Adrenal gland (tissue), 12 donors: ENCODE data around the gene TREH. TPM values are rescaled to one million over a fixed set of nuclear protein-coding genes. Genes with fewer than 3 reads are reported as not detected.
"Not testable (repeated sequence)": the region's sequence is repeated elsewhere in the genome, so short reads cannot be mapped to it uniquely, and the experiment has no call there.

Experiments
- DNase-seq, 7 donors: peaks; one replicate each; pipeline ENCODE4 v3.0.0-alpha.2; 2019 to 2020
- H3K27ac ChIP-seq, 5 donors: fragments of 200-600 bp; sonication (generic) in 4 of 5; 1 replicate in 3 of 5; 2 replicates in 2 of 5; pipeline versions ENCODE4 v1.5.1 to v1.8.0; 2016 to 2020; ENCODE audit warnings: mild to moderate bottlenecking in 1 of 5
- H3K27me3 ChIP-seq: fragments of 200-600 bp; 2 replicates; pipeline ENCODE4 v1.8.0; 2021
- H3K36me3 ChIP-seq, 2 donors: fragments of 200-600 bp; replicated peaks in 1 of 2; 1 replicate in 1 of 2; 2 replicates in 1 of 2; pipeline versions ENCODE4 v1.5.1 to v1.8.0; 2018 to 2022
- H3K4me1 ChIP-seq, 2 donors: fragments of 200-600 bp; replicated peaks in 1 of 2; 1 replicate in 1 of 2; 2 replicates in 1 of 2; pipeline versions ENCODE4 v1.5.1 to v1.8.0; 2018 to 2021
- H3K4me3 ChIP-seq, 4 donors: fragments of 200-600 bp; sonication (generic) in 3 of 4; one replicate each; pipeline ENCODE4 v1.5.1; 2016 to 2018
- H3K9me3 ChIP-seq, 3 donors: fragments of 200-600 bp; sonication (generic) in 1 of 3; replicated peaks in 1 of 3; 1 replicate in 2 of 3; 2 replicates in 1 of 3; pipeline versions ENCODE4 v1.5.1 to v1.8.0; 2016 to 2021
- POLR2A ChIP-seq, 2 donors: fragments of 450-650 bp; IDR thresholded peaks; one replicate each; pipeline ENCODE4 v1.6.1; 2017; ENCODE audit warnings: antibody characterized with exemption in 2 of 2, mild to moderate bottlenecking in 2 of 2, moderate library complexity in 1 of 2
- WGBS, 4 donors: extraction: QIAGEN DNeasy Blood & Tissue Kit in 2 of 4; methylation state at CpG; one replicate each; pipeline versions ENCODE4 v1.1.5 to v1.1.7; 2013 to 2017; 5-methylcytosine and 5-hydroxymethylcytosine counted together
- intact Hi-C, 2 donors: fragments of 100-400 bp; cut with DNase I; formaldehyde crosslinking; loops; one replicate each; pipeline versions ENCODE4 v1.14.1 to v1.15.0; 2022 to 2023
- polyA plus RNA-seq, 3 donors: library from polyadenylated mRNA; stranded (reverse); fragments of 200-250 nt in 2 of 3; fragments of 350-450 nt in 1 of 3; fragmentation: Illumina TruSeq in 1 of 3; extraction: RNeasy Lipid Tissue Mini Kit (QIAGEN cat#74804) in 1 of 3; gene quantifications; one replicate each; pipeline ENCODE4 v1.2.3, GENCODE V29; 2013 to 2014
- total RNA-seq, 9 donors: library from RNA; depleted of rRNA in 4 of 9; stranded (reverse); fragments of >200 nt in 4 of 9; fragments of 120-200 nt in 1 of 9; fragmentation: NEBNext Ultra II Directional in 1 of 9; extraction: Animal tissue kit (Norgen Biotek cat#: 25700) in 1 of 9; gene quantifications; one replicate each; pipeline versions ENCODE4 v1.1.0 to v1.2.4, GENCODE V29; 2013 to 2023
- TF ChIP-seq, protein P1 (sequence below), 6 experiments: fragments of 450-650 bp in 4 of 6; fragments of 200-600 bp in 2 of 6; sonication (generic) in 1 of 6; IDR thresholded peaks; 1 replicate in 5 of 6; 2 replicates in 1 of 6; pipeline versions ENCODE4 v1.5.1 to v1.8.0; 2016 to 2021; ENCODE audit warnings: antibody characterized with exemption in 6 of 6, mild to moderate bottlenecking in 2 of 6, moderate library complexity in 1 of 6
- donor health status: healthy with polysubstance abuse.
- donor health status: Bipolar disorder and iron deficiency.
- donor health status: DM: yes; HTN: yes; CAD: no.
- donor health status: DM: no; HTN: no; CAD: no.
- donor health status: DM: no; HTN: no; CAD: no.
- donor health status: DM: yes; HTN: yes; CAD: no.

Gene TREH
- total and polyA plus RNA-seq, 12 donors = 3.0 to 5.1 TPM; not detected in 10

DNA sequence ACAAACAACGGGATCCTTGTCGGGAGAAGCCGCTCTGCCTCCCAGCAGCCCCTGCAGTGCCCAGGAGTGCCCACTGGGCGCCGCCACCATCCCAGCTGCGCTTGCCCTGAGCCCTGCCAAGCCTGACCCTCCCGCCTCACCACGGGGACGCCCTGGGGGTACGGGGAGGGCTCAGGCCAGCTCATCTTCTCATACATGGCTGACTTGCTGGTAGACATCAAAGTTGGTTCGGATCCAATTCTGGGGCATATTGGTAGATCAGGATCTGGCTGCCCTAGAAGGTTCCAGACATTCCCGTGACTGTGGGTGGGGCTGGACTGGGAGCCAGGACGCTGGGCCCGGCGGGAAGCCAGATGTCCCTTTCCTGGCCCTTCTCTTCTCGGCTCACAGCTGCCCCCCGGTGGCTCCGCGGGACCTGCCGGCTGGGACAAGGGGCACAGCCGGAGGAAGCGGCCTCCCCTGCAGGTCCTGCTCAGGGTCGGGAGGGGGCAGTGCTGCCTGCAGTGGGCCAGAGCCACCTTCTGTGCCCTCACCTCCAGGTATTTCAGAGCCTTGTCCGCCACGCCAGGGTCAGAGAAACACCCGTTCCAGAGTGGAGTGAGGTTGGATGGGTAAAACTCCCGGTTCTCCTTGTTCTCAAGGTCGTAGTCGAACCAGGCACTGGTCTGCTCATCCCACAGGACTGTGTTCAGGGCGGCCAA lies 10.6 kb upstream of the TREH start:
- Histone ChIP-seq H3K4me3 (peak overlapping the region in 2 of 4 donors; percentile 42 to 57), H3K27me3 (no peaks in the 10 kb centered on the region), H3K9me3 (no peaks in the 10 kb centered on the region), H3K36me3 (no peaks in the 10 kb centered on the region), H3K27ac (peak overlapping the region in 4 of 5 donors; percentile 49 to 86 (median 59)), H3K4me1 (peaks cover 10 to 12% of the 10 kb centered on the region in 2 donors)
- WGBS, 4 donors = 0 to 9% (median 5%) methylated on average over 10 to 30 of the region's 30 CpGs
- peak; percentile 83 to 98 (median 94) for DNase-seq
- TF ChIP-seq, protein P1, sequence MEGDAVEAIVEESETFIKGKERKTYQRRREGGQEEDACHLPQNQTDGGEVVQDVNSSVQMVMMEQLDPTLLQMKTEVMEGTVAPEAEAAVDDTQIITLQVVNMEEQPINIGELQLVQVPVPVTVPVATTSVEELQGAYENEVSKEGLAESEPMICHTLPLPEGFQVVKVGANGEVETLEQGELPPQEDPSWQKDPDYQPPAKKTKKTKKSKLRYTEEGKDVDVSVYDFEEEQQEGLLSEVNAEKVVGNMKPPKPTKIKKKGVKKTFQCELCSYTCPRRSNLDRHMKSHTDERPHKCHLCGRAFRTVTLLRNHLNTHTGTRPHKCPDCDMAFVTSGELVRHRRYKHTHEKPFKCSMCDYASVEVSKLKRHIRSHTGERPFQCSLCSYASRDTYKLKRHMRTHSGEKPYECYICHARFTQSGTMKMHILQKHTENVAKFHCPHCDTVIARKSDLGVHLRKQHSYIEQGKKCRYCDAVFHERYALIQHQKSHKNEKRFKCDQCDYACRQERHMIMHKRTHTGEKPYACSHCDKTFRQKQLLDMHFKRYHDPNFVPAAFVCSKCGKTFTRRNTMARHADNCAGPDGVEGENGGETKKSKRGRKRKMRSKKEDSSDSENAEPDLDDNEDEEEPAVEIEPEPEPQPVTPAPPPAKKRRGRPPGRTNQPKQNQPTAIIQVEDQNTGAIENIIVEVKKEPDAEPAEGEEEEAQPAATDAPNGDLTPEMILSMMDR (IDR thresholded peaks at IDR 0.05) = peak; percentile 63 to 96 (median 90)
- no peak for TF ChIP-seq POLR2A (IDR thresholded peaks at IDR 0.05)
- intact Hi-C loops = loop anchor here (5.0 kb wide), 1 partner anchor 267 kb away; the partner anchor contains the start of gene UPK2 (in 2 of the 2)

DNA sequence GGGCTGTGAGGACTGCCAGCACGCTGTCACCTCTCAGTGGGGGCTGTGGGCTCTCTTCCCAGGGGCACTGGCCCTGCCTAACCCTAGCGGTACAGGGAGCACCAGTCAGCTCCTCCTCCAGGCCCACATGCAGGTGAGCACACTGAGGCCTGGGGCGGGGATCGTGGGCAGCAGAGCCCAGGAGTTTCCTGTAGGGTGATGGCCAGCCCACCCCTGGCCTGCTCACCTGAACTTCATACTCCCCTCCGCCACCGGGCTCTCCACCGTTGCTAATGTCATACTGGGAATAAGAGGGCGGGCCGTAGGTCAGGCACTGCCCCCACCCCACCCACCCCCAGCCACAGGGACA lies 10.0 kb upstream of the TREH start:
- DNase-seq = no peak
- Histone ChIP-seq H3K36me3 (no peaks in the 10 kb centered on the region), H3K27me3 (no peaks in the 10 kb centered on the region), H3K27ac (peak overlapping the region in 2 of 5 donors; percentile 67 to 86), H3K4me1 (peaks cover 10 to 12% of the 10 kb centered on the region in 2 donors), H3K4me3 (peak overlapping the region in 2 of 4 donors; percentile 42 to 57), H3K9me3 (no peaks in the 10 kb centered on the region)
- intact Hi-C loops = loop anchor here (5.0 kb wide), 1 partner anchor 268 kb away; the partner anchor contains the start of gene UPK2 (in 2 of the 2)
- TF ChIP-seq, protein P1 (IDR thresholded peaks at IDR 0.05) = no peak
- no peak for TF ChIP-seq POLR2A (IDR thresholded peaks at IDR 0.05)
- WGBS, 4 donors = 0 to 15% (median 4%) methylated on average over 3 to 9 of the region's 9 CpGs; no CpG with 5 or more reads in 1 of the 4 donors

DNA sequence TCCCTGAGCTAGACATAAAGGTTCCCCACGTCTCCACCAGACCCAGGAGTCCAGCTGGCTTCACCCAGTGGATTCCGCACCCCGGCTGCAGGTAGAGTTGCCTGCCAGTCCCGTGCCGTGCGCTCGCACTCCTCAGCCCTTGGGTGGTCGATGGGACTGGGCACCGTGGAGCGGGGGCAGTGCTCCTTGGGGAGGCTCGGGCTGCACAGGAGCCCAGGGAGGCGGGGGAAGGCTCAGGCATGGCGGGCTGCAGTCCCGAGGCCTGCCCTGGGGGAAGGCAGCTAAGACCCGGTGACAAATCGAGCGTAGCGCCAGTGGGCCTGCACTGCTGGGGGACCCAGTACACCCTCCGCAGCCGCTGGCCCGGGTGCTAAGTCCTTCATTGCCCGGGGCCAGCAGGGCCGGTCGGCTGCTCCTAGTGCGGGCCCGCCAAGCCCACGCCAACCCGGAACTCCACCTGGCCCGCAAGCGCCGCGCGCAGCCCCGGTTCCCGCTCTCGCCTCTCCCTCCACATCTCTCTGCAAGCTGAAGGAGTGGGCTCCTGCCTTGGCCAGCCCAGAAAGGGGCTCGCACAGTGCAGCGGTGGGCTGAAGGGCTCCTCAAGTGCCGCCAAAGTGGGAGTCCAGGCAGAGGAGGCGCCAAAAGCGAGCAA lies 9.5 kb upstream of the TREH start:
- 77 to 93% (median 81%) methylated on average over 3 to 41 of the region's 41 CpGs for WGBS, 4 donors

DNA sequence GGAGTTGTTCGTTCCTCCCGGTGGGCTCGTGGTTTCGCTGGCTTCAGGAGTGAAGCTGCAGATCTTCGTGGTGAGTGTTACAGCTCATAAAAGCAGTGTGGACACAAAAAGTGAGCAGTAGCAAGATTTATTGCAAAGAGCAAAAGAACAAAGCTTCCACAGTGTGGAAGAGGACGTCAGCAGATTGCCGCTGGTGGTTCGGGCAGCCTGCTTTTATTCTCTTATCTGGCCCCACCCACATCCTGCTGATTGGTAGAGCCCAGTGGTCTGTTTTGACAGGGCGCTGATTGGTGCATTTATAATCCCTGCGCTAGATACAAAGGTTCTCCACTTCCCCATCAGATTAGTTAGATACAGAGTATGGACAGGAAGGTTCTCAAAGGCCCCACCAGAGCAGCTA lies 8.9 kb upstream of the TREH start:
- not testable (repeated sequence) for H3K36me3 ChIP-seq, H3K27ac ChIP-seq, DNase-seq, H3K9me3 ChIP-seq, H3K27me3 ChIP-seq, H3K4me3 ChIP-seq
- intact Hi-C loops = loop anchor here (5.0 kb wide), 1 partner anchor 269 kb away; the partner anchor contains the start of gene UPK2 (in 2 of the 2)
- H3K4me1 ChIP-seq = peaks cover 10 to 12% of the 10 kb centered on the region in 2 donors
- 76 to 81% (median 79%) methylated on average over 10 of the region's 10 CpGs for WGBS, 4 donors

More for the DNA sequence above, 9.5 kb upstream of the TREH start:
- TF ChIP-seq, protein P1 (IDR thresholded peaks at IDR 0.05) = no peak
- no peak for TF ChIP-seq POLR2A (IDR thresholded peaks at IDR 0.05)
- H3K36me3 ChIP-seq = no peaks in the 10 kb centered on the region
- H3K4me1 ChIP-seq = peaks cover 10 to 12% of the 10 kb centered on the region in 2 donors
- H3K27ac ChIP-seq = peak overlapping the region in 1 of 5 donors; percentile 86
- H3K9me3 ChIP-seq = no peaks in the 10 kb centered on the region
- intact Hi-C loops = loop anchor here (5.0 kb wide), 1 partner anchor 268 kb away; the partner anchor contains the start of gene UPK2 (in 2 of the 2)
- no peaks in the 10 kb centered on the region for H3K27me3 ChIP-seq
- peak in 1 of 7 donors; percentile 10 for DNase-seq
- no peak overlapping the region for H3K4me3 ChIP-seq
